Stimulated activated CD4-positive, alpha-beta T cell treated with anti-CD3 and anti-CD28 coated beads, TNF-alpha, amount 100 ng/mL, for 24 hours (primary cell): ENCODE results near the gene AHDC1.
A peak's percentile ranks its signal among the peaks of the same experiment; 100 is the strongest.

Experiments used
- DNase-seq, 3 experiments: peaks; one replicate each; pipeline ENCODE4 v3.0.0-alpha.2; 2020; ENCODE audit warnings: low read depth in 3 of 3

The AHDC1 gene

GRCh38 chr1:27614043-27614624, 10.2 kb upstream of the AHDC1 start:
- DNase-seq, result no peak

- DNase-seq, result no peak
Measured at GRCh38 chr1:27612718-27613117, 8.8 kb upstream of the AHDC1 start.

DNA sequence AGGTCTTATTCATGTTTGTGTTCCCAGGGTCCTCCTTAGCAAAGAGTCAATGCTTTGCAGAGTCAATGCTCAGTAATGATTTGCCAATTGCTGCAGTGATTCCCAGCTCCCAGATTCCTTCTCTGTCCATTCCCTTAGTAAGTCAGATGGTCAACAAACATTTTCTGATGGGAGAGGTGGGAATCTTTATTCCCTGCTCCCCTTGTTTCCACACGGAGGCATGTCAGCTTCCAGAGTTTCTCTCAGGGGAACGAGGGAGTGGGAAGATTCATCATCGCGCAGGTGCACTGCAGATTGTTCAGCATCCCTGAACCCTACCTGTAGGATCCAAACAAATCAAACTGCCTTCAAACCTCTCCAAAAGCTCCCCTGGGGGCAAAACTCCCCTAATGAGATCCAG, 7.5 kb upstream of the AHDC1 start:
- DNase-seq, result no peak

DNA sequence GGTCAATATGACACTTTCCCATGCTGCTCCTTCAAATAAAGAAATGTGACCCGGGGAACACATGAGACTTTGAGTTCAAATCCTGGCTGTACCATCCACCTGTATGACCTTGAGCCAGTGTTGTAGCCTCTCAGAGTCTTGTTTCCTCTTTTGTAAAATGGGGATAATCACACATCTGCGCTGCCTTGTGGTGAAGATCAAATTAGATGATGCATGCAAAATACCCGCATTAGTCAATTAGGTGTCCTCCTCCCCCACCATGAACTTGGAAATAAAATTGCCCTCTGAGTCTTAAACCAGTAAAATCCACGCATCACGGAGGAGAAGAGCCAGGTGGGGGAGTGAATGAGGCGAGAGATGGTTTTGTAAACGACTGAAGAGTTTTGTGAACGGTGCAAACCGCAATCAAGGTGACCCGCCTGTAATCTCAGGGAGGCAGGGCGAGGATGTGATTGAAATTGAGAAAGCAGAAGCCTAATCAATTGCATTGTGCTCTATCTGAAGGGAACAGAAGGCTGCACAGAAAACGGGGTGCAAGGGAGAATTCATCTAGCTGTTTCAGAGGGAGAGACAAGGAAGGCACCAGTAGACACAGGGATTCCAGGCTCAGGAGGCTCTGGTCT, 5.8 kb upstream of the AHDC1 start:
- DNase-seq, result no peak

- no peak for DNase-seq
Measured at GRCh38 chr1:27609210-27609555, 5.2 kb upstream of the AHDC1 start.

DNA sequence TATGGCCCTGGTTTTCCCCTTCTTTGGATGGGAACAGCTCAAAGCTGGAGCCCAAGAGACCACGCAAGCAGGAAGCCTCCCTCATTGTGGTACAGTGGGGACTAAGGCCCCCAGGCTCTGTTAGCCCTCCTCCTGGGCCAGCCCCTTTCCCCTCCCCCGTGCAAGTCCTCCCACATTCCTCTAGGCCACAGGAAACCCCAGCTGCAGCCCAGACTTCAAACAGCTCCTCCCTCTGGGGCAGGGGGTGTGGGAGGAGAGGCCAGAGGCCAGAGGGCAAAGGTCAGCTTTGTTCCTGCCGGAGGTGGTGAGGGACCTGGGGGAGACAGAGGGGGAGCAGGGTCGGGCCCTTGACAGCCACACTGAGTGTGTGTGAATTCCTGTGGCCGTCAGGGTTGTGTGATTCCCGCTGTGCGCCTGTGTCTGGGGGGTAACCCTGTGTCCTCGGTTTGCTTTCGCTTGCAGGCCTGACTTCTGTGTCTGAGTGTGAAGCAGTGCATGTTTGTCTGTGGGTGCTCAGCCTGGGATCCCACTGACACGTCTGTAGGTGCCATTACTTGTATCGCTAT, 3.4 kb upstream of the AHDC1 start:
- no peak for DNase-seq

GRCh38 chr1:27606708-27607238, 2.8 kb upstream of the AHDC1 start:
- no peak for DNase-seq

- DNase-seq, result peak in 2 of 3 experiments; percentile 35 to 44
Measured at GRCh38 chr1:27605796-27606707, 2.1 kb upstream of the AHDC1 start.

DNA sequence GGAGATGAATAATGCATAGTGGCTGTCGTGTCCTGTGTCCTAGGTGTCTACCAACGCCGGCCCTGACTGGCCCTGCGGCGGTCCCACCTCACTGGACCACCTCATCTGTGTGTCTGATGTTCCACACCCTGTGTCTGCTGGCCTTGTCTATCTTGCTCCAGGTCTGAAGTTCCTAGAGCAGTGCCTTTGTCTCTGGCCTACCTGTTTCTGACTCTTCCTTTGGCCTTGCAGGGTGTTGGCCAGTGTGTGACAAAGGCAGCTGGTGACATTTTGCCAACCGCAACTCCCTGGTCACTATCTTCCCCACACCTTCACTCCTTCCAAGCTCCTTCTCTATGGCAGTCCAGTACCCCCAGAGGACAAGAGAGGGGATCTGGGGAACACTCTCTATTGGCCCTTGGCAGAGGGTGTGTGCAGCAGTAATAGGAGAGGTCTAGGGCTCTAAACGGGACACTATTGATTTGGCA, 1.4 kb upstream of the AHDC1 start:
- DNase-seq, result no peak

GRCh38 chr1:27604579-27605299, 795 bp upstream of the AHDC1 start:
- no peak for DNase-seq

- DNase-seq, result no peak
Measured at GRCh38 chr1:27603309-27603680, 649 bp downstream of the AHDC1 start.

GRCh38 chr1:27602462-27603308, 1.3 kb downstream of the AHDC1 start:
- no peak for DNase-seq

GRCh38 chr1:27601771-27602461, 2.0 kb downstream of the AHDC1 start:
- DNase-seq, result no peak

DNA sequence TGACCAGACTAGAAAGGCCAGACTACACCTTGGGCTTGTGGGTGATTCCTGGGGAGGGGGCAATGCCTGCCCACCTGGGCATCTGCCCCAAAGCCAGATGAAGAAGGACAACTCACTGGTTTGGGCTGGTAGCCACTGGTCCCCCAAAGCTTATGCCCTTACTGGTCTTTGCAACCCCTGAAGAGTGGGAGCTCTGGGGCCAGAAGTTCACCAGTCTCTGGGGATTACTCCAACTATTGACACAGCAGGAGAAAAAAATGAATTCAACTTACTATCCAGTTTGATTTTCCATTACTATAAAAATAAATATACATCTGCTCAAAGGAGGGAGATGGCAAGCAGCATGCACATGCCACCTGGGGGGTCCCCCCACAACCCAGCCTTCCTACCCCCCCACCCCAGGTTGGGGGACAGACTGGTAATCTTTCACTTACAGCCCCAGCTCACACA, 2.6 kb downstream of the AHDC1 start:
- no peak for DNase-seq

DNA sequence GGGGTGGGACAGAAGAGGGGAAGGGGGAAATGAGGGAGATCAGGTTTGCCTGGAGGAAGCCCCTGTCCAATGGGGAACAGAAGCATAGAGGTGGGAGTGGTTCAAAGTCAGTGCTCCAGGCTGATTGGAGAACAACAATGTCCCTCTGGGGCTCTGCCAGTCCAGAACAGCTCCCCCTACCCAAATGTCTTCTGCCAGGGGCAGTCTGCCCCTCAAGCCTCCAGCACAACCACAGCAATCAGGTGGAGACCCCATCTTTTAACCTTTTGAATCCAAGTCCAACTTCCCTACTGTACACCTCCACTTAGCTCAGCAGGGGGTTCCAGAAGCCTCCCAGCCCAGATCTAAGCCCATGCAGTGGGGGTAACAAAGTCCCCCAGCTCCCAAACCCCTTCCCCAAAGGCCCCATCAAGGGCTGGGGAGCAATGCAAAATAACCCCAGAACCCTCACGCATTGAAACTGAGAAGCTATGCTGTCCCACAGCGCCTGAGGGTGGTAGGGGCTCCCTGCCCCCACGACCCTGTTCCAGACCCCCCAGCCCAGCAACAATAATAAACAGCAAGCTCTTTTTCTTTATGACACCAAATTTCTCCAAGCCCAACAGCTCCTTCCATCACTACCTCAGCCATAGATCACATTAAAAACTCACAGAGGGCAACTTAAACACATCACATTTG, 3.3 kb downstream of the AHDC1 start:
- no peak for DNase-seq

DNA sequence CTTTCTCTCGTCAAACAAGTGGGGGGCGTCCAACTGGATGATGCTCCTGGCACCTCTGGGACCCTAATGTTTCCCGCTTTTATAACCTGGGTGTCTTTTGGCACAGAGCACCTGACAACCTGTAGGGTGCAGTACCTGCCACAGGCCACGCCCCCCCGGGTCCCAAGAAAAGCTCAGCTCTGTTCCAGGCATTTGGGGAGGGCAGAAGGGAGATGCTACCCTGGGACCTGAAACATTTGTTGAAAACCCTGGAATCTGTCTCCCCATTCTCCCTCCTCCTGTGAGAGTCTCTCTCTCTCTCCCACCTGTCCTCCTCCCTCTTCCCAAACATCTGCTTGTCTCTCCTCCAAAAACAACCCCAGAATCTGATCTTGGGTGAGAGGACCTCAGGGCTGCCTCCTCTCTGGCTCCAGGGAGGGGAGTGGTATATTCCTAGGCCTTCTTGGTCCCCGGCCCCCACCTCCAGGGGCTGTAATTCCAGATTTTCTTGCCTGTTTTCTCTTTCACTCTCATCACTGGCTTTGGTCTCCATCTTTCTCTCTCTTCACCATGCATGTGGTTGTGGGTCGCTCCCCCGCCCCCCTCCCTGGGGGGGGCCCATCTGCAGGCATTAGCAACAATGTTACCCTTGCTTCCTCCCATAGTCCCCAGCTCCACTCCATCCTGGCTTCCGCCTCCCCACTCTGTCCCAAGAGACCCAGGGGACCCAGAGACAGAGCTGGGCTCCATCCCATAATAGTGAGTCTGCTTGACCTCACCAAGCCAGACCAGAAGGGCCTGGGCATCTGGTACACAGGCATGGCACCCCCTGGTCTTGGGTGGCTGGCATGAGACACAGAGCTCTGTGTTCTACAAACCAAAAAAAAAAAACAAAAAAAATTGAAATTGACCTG, 4.1 kb downstream of the AHDC1 start:
- DNase-seq, result no peak

DNA sequence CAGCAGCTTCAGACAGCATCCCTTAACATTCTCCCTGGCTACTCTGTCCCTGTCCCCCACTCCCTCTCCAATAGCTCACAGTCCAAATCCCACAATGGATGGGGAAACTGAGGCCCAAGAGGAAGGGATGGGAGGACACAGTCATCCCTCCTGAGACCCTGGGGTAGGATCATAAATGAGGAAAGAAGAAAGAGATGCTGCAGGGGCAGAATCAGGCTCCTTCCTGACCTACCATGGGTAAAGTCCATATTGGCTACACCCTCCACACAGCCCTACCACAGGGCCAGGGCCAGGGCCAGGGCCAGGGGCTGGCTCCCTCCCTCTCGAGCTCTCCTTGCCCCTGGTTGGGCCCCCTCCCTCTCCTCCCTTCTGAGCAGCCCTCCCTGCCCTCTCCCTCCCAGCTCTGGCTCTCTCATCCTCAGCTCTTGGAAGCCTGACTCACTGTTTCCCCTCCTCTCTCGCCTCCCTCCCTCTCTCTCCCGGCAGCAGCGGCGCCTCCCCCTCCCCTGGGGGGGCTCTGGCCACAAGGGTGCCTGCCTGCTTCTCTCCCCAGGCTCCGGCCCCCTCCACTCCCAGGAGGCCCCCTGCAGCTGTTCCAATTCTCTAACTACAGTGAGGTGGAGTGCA, 4.9 kb downstream of the AHDC1 start:
- peak in 2 of 3 experiments; percentile 28 to 49 for DNase-seq

GRCh38 chr1:27598295-27598687, 5.7 kb downstream of the AHDC1 start:
- DNase-seq, result no peak
